ENCODE data around the gene TMEM72.

Gene TMEM72

DNA sequence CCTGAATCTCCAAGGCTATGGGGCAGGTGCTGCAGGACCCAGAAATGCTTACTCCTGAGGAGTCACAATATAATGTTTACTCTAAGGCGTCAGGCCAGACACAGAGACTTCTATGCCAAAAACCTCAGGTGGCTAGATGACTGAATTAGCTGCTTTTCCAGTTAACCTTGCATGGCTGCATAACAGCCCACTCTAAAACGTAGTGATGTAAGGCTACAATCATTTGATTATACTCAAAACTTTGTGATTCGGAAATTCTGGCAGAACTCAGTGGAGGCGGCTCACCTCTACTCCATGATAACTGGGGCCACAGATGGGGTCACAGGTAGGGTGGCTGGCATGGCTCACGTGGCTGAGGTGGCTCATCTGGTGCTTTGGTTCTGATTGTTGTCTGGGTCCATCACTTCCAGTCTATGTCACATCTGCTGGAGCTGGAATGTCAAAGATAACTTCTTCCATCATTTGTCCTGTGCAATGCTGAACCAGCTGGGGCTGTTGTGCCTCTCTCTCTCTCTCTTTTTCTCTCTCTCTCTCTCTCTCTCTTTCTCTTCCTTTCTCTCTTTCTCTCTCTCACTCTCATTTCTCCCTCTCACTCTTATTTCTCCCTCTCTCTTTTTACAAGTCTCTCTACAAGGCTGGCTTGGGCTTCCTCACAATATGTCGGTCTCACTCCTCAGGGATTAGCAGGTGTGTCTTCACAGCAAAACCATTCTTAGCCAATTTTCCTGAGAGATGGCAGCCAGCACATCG lies 11.8 kb downstream of the TMEM72 start:
- DNase-seq (ENCODE audit: low read depth), result no peak
- TF ChIP-seq CTCF (IDR thresholded peaks at IDR 0.05; ENCODE audit: insufficient read depth, low read depth, low read length, missing control alignments), result no peak
- no peak overlapping the region for H3K4me3 ChIP-seq (ENCODE audit: low read length)

DNA sequence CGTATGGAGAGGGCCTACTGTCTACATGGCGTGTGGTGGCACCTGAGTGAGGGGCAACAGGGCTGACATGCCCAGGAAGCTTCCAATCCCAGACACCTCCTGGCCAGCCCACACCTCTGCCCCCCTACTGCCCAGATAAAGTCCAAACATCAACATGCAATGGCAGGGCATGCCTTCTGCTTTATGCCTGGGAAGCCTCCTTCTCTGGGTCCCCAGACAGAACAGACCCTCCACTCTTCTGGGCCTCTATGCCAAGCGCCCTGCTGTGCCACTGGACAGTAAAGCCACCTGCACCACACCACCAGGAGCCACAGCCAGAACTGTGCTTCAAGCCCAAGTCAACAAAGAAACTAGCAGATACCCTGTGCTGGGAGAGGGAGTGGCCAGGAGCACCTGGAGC lies 12.5 kb downstream of the TMEM72 start:
- no peak overlapping the region for H3K4me3 ChIP-seq (ENCODE audit: low read length)
- TF ChIP-seq CTCF (IDR thresholded peaks at IDR 0.05; ENCODE audit: insufficient read depth, low read depth, low read length, missing control alignments), result no peak
- no peak for DNase-seq (ENCODE audit: low read depth)

DNA sequence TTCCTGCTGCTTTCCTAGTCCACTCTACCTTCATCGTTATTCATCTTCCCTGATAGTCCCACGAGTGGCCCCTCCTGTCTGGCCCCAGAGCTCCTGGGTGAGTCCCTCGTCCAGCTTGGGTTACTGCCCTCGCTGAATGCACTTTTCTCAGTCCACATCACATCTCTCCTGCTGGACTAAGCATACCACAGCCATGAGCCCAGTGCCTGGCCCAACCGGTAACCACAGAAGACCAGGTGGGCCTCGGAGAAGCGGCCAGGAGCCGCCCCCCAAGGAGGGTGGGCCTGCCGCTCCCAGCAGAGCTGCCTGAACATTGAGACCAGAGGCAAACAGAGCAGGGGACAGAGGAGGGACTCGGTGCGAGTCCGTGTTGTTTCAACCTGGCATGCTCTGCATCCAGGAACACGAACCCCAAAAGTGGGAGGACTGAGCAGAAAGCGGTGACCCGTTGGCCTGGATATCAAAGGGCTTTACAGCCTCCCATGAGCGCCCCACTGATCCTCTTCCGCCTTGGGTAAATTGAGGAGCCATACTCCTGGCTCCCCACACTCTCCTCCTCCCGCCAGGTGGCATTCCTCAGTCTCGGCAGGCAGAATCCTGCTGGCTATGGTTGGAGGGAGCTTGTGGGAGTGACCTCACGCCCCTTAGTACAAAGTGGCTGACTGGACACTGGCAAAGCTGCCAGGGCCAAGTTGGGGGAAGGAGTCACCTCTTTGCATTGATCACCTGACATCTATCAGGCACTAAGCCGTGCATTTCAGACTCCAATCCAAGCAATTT lies 13.3 kb downstream of the TMEM72 start:
- DNase-seq (ENCODE audit: low read depth), result no peak
- no peak overlapping the region for H3K4me3 ChIP-seq (ENCODE audit: low read length)
- no peak for TF ChIP-seq CTCF (IDR thresholded peaks at IDR 0.05; ENCODE audit: insufficient read depth, low read depth, low read length, missing control alignments)

DNA sequence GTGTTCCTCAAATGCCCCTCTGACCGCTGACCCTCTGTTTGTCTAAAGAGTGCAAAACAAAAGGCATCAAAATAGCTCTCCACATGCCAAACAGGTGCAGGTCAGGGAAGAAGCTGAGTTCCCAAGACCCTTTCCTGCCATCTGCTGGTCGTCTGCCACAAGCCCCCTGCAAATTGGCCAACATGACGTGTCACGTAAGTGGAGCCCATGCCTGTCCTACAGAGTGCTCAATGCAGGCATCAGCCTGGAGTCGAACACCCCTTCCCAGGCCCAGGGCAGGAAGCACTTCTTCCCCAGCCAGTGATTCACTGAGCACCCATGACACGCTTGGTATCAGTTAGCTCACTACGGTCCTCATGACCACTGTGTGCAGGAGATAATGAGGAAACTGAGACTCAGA lies 14.1 kb downstream of the TMEM72 start:
- DNase-seq (ENCODE audit: low read depth), result no peak
- H3K4me3 ChIP-seq (ENCODE audit: low read length), result no peak overlapping the region
- TF ChIP-seq CTCF (IDR thresholded peaks at IDR 0.05; ENCODE audit: insufficient read depth, low read depth, low read length, missing control alignments), result no peak

- DNase-seq (ENCODE audit: low read depth), result no peak
- TF ChIP-seq CTCF (IDR thresholded peaks at IDR 0.05; ENCODE audit: insufficient read depth, low read depth, low read length, missing control alignments), result no peak
- H3K4me3 ChIP-seq (ENCODE audit: low read length), result no peak overlapping the region
These were observed 14.9 kb downstream of the TMEM72 start for GRCh38 chr10:44925811-44926750.

DNA sequence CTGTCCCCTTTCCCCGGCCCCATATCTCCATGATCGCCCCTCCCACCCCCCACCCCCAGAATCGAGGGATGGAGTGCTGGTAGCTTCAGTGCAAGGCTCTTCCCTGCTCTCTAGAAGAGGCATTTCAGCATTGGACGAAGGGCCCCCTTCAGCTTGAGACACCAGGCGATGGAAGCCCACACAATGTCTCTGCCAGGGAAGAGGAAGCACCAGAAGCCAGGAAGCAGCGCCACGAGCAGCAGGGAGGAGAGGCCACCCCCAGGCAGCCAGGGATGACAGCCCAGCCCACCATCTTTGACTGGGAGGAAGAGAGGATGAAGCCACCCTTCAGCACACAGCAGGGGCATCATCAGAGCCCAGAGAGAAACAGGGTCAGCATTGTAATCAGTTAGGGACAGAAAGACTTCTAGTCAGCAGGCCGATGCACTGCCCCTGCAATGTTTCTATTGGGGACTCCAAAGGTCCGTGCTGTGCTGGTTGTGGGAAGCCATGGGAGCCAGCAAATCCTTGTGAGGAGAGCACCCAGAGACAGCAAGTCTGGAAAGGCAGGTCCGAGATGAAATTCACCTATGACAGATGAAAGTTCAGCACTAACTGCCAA lies 15.7 kb downstream of the TMEM72 start:
- TF ChIP-seq CTCF (IDR thresholded peaks at IDR 0.05; ENCODE audit: insufficient read depth, low read depth, low read length, missing control alignments), result no peak
- no peak for DNase-seq (ENCODE audit: low read depth)
- H3K4me3 ChIP-seq (ENCODE audit: low read length), result no peak overlapping the region

All from epithelial cell of esophagus (primary cell).